HAP-1 (cell line): Measurements from ENCODE around the gene DNER.
"Not testable (repeated sequence)": the region's sequence is repeated elsewhere in the genome, so short reads cannot be mapped to it uniquely, and the experiment has no call there.

Experiments
- DNase-seq, 2 experiments: peaks; one replicate each; pipeline ENCODE4 v3.0.0-alpha.2; 2016 to 2020; ENCODE audit warnings: low spot score in 2 of 2
- H3K27me3 ChIP-seq: fragments of 250-450 bp; sonication (Bioruptor Pico); 2 replicates; pipeline ENCODE4 v1.5.1; 2020; ENCODE audit warnings: low read depth, mild to moderate bottlenecking, moderate library complexity
- H3K36me3 ChIP-seq: fragments of 250-450 bp; sonication (Bioruptor Pico); replicated peaks from 2 replicates; pipeline ENCODE4 v1.5.1; 2020; ENCODE audit warnings: mild to moderate bottlenecking
- H3K4me1 ChIP-seq: fragments of 250-450 bp; sonication (Bioruptor Pico); 2 replicates; pipeline ENCODE4 v1.5.1; 2020; ENCODE audit warnings: mild to moderate bottlenecking
- H3K4me3 ChIP-seq: fragments of 250-450 bp; sonication (Bioruptor Pico); 2 replicates; pipeline ENCODE4 v1.5.1; 2020; ENCODE audit warnings: mild to moderate bottlenecking, moderate library complexity
- H3K9me3 ChIP-seq: fragments of 250-450 bp; sonication (Bioruptor Pico); 2 replicates; pipeline ENCODE4 v1.5.1; 2020; ENCODE audit warnings: mild to moderate bottlenecking, moderate library complexity
- in situ Hi-C: fragments of 300-500 bp; cut with MboI; formaldehyde crosslinking; loops from 3 replicates; pipeline ENCODE4 v1.14.3; 2020; ENCODE audit warnings: low sequenced_read_pairs, inconsistent platforms, mixed read lengths

The DNER gene

GRCh38 chr2:229728370-229728769, 14.0 kb upstream of the DNER start:
- no peak overlapping the region for H3K4me3 ChIP-seq
- no peak for DNase-seq
- no peaks in the 10 kb centered on the region for H3K27me3 ChIP-seq
- H3K9me3 ChIP-seq = no peaks in the 10 kb centered on the region
- no peaks in the 10 kb centered on the region for H3K36me3 ChIP-seq
- H3K4me1 ChIP-seq = peaks cover 12% of the 10 kb centered on the region
- in situ Hi-C loops = no loop called here

DNA sequence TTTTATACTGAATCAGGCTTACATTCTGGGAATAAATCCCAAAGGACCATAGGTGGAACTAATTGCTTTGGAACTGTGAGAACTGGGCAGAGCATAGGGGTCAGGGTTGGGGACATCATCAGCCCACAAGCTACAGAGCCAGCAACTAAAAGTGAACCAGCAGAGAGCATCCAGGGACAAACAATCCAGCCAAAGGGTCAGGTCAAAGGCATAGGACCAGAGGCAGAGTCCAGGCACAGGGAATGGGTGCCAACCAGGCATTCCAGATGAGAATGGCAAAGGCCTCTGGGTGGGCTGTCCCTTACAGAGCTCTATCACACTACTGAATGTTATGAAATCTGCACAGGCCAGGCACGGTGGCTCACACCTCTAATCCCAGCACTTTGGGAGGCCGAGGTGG, 12.3 kb upstream of the DNER start:
- Histone ChIP-seq H3K4me1 (peaks cover 9% of the 10 kb centered on the region; the same call in 1 of the 2 replicates), H3K36me3 (no peaks in the 10 kb centered on the region), H3K4me3 (no peak overlapping the region), H3K27me3 (no peaks in the 10 kb centered on the region), H3K9me3 (no peaks in the 10 kb centered on the region)
- in situ Hi-C loops = no loop called here
- no peak for DNase-seq

DNA sequence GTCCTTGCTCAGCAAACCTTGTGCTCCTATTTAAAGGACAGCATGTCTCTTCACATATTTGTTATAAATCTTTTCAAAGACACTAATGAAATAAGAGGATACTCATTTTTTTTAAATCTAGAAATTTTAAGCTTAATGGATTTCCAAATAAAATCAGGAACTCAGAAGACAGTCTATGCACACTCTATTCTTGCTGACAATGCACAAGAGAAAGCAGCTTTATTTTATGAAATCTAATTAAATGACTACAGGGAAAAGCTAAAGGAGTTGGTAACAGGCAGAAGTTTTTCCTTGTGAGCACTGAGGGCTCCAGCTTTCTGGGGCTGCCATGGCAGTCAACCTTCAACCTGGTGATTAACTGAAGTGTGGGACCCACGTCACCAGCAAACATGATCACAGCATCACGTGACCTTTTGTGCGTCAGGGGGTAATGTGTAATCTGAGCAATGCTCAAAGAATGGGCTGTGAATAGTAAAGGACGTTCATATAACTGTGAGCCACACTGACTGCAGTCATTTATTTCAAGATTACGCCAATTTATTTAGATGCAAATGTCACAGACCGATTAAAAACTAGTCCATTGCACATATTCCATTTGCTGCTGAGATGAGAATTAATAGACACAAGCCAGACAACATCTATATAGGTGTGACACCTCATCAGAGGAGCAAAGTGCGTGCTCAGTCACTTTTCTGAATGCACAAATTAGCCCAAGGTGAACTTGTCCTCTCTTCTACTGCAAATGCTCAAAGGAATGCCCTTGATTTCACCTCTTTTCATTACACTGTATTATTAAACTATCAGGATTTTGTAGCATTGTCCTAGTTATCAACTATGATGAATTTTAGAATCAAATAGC, 11.6 kb upstream of the DNER start:
- in situ Hi-C loops = no loop called here
- no peak overlapping the region for H3K4me3 ChIP-seq
- peaks cover 9% of the 10 kb centered on the region; the same call in 1 of the 2 replicates for H3K4me1 ChIP-seq
- DNase-seq = peak; percentile 57 to 60
- H3K36me3 ChIP-seq = no peaks in the 10 kb centered on the region
- no peaks in the 10 kb centered on the region for H3K27me3 ChIP-seq
- no peaks in the 10 kb centered on the region for H3K9me3 ChIP-seq

GRCh38 chr2:229723192-229723591, 8.8 kb upstream of the DNER start:
- H3K9me3 ChIP-seq, H3K4me3 ChIP-seq, H3K4me1 ChIP-seq, in situ Hi-C loops, H3K36me3 ChIP-seq, DNase-seq: not testable (repeated sequence)
- peaks cover 14% of the 10 kb centered on the region; the same call in 1 of the 2 replicates for H3K27me3 ChIP-seq

- no peaks in the 10 kb centered on the region for H3K9me3 ChIP-seq
- in situ Hi-C loops = no loop called here
- no peaks in the 10 kb centered on the region for H3K36me3 ChIP-seq
- DNase-seq = no peak
- H3K27me3 ChIP-seq = peaks cover 19% of the 10 kb centered on the region; the same call in 1 of the 2 replicates
- no peaks in the 10 kb centered on the region for H3K4me1 ChIP-seq
- H3K4me3 ChIP-seq = no peak overlapping the region
Observed at GRCh38 chr2:229719926-229720647, 5.7 kb upstream of the DNER start.

GRCh38 chr2:229718057-229718456, 3.7 kb upstream of the DNER start:
- H3K4me1 ChIP-seq = no peaks in the 10 kb centered on the region
- H3K36me3 ChIP-seq = no peaks in the 10 kb centered on the region
- in situ Hi-C loops = no loop called here
- H3K27me3 ChIP-seq = peaks cover 33% of the 10 kb centered on the region
- no peaks in the 10 kb centered on the region for H3K9me3 ChIP-seq
- no peak overlapping the region for H3K4me3 ChIP-seq
- no peak for DNase-seq

DNA sequence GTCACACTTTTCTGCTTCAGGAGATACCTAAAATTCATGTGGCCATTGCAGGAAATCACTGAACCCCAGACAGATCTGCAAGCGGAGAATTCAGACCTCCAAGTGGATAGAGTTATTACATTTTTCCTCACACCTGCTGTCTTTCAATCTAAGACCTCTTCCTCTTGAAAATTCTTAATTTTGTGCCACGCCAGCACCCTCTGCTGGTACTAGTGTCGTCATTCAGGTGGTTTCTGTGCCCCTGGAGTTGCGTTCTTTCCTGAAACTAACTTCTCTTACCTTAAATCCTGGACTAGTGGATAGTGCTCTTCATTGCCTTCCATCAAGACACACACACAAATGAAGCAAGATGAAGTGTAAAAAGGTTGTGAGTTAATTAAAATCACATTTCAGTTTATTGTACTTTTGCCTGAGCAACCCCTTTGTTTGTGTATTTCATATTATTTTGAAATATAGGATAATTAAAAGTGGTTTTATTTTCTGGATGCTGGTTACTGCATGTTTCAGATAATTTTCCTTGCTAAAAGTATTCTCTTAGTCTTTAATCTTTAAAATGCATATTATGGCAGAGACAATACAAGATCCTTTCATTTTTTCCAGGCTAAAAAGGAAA, 1.6 kb upstream of the DNER start:
- peaks cover 46% of the 10 kb centered on the region for H3K27me3 ChIP-seq
- no peaks in the 10 kb centered on the region for H3K36me3 ChIP-seq
- no peaks in the 10 kb centered on the region for H3K4me1 ChIP-seq
- no peak overlapping the region for H3K4me3 ChIP-seq
- in situ Hi-C loops = no loop called here
- peak; percentile 34 to 58 for DNase-seq
- no peaks in the 10 kb centered on the region for H3K9me3 ChIP-seq

GRCh38 chr2:229714736-229715541, 584 bp upstream of the DNER start:
- Histone ChIP-seq H3K27me3 (peaks cover 41% of the 10 kb centered on the region), H3K4me1 (no peaks in the 10 kb centered on the region), H3K9me3 (no peaks in the 10 kb centered on the region), H3K36me3 (no peaks in the 10 kb centered on the region), H3K4me3 (peak overlapping the region; percentile 24)
- DNase-seq = peak in 1 of 2 experiments; percentile 74
- in situ Hi-C loops = no loop called here

- H3K27me3 ChIP-seq = peaks cover 42% of the 10 kb centered on the region
- in situ Hi-C loops = no loop called here
- no peaks in the 10 kb centered on the region for H3K9me3 ChIP-seq
- no peaks in the 10 kb centered on the region for H3K36me3 ChIP-seq
- peak overlapping the region; percentile 21 for H3K4me3 ChIP-seq
- H3K4me1 ChIP-seq = no peaks in the 10 kb centered on the region
- DNase-seq = no peak
Observed at GRCh38 chr2:229713371-229714079, 830 bp downstream of the DNER start.

- DNase-seq = no peak
- Histone ChIP-seq H3K27me3 (peaks cover 36% of the 10 kb centered on the region), H3K4me3 (no peak overlapping the region), H3K9me3 (no peaks in the 10 kb centered on the region), H3K36me3 (no peaks in the 10 kb centered on the region), H3K4me1 (no peaks in the 10 kb centered on the region)
- in situ Hi-C loops = no loop called here
Observed at GRCh38 chr2:229712136-229712535, 2.2 kb downstream of the DNER start.

DNA sequence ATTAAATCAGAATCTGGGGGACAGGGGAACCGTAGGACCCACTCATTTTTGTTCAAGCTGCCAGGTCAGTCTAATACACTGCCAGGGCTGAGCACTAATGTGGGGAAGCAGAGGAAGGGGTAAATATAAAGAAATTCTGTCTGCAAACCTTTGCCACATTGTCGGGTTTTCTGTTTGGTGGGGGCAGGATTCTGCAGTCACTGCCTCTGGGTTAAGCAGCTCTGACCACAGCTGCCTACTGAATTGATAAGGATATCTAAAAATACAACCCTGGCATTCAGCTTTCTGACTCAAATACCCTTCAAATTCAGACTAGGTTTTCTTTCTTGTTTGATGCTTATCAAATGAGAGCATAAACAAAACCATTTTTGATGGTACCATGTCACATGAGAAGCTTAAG, 6.0 kb downstream of the DNER start:
- Histone ChIP-seq H3K4me3 (no peak overlapping the region), H3K9me3 (no peaks in the 10 kb centered on the region), H3K36me3 (no peaks in the 10 kb centered on the region), H3K27me3 (peaks cover 30% of the 10 kb centered on the region), H3K4me1 (no peaks in the 10 kb centered on the region)
- DNase-seq = no peak
- in situ Hi-C loops = no loop called here

GRCh38 chr2:229703909-229704630, 10.3 kb downstream of the DNER start:
- Histone ChIP-seq H3K36me3 (no peaks in the 10 kb centered on the region), H3K9me3 (no peaks in the 10 kb centered on the region), H3K27me3 (peaks cover 9% of the 10 kb centered on the region), H3K4me1 (no peaks in the 10 kb centered on the region), H3K4me3 (no peak overlapping the region)
- in situ Hi-C loops = no loop called here
- DNase-seq = no peak
